ENCODE data around the gene AMZ1.
"Not testable (repeated sequence)": the region's sequence is repeated elsewhere in the genome, so short reads cannot be mapped to it uniquely, and the experiment has no call there.

AMZ1 gene

DNA sequence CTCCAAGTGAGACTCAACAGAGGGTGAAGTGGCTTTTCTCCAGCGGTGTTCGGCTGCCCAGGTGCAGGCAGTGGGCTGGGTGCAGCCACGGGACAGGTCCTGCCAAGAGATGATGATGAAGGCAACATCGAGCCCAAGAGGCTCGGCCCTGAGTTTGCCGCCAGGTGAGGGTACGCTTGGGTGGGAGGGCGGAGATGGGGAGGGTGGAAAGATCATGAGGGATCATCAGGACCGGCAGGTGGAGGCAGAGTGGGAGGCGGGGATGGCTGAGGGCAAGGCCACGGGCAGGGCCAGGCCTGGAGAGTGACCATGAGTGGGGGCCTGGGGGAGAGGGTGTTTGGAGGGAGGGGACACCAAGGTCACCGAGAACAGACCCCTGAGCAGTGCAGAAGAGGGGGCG, 17.8 kb upstream of the AMZ1 start:
- no peak for FAIRE-seq

DNA sequence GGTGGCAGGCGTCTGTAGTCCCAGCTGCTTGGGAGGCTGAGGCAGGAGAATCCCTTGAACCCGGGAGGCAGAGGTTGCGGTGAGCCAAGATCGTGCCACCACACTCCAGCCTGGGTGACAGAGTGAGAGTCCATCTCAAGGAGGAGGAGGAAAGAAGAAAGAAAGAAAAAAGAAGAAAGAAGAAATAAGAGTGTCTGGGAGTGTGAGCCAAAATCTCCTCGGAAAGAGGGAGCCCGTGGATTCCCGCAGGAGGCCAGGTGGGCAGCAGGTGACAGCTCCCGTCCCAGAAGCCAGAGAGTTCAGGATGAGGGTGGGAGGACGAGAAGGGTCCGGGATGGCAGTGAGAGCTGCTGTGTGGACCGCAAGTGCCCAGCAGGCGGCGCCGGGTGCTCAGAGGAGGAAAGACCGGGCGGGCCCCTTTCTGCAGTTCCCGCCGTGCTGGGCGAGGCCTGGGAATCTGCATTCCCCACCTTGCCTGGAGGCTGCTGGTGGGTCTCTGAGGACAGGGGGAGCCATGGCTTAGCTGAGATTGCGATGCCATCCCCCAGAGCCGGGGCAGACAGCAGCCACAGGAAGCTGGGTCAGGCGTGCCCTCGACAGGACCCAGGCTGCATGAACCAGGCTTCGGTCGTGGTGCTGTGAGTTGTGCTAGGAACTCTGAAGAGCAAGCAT, 17.1 kb upstream of the AMZ1 start:
- no peak for FAIRE-seq

DNA sequence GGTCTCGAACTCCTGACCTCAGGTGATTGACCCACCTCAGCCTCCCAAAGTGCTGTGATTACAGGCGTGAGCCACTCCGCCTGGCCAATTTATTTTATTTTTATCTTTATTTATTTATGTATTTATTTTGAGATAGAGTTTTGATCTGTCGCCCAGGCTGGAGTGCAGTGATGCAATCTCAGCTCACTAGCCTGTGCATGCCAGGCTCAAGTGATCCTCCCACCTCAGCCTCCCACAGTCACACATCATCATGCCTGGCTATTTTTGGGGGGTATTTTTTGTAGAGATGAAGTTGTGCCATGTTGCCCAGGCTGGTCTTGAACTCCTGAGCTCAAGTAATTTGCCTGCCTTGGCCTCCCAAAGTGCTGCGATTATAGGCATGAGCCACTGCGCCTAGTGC, 14.8 kb upstream of the AMZ1 start:
- FAIRE-seq, result not testable (repeated sequence)

DNA sequence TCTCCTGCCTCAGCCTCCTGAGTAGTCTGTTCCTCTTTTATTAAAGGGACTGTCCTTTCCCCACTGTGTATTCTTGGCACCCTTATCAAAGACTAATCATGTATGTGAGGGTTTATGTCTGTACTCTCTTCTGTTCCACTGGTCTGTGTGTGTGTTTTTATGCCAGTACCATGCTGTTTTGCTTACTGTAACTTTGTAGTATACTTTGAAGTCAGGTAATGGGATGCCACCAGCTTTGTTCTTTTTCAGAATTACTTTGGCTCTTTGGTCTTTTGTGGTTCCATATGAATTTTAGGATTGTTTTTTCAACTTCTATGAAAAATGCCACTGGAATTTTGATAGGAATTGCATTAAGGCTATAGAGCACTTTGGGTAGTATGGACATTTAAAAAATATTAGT, 14.1 kb upstream of the AMZ1 start:
- FAIRE-seq, result no peak

DNA sequence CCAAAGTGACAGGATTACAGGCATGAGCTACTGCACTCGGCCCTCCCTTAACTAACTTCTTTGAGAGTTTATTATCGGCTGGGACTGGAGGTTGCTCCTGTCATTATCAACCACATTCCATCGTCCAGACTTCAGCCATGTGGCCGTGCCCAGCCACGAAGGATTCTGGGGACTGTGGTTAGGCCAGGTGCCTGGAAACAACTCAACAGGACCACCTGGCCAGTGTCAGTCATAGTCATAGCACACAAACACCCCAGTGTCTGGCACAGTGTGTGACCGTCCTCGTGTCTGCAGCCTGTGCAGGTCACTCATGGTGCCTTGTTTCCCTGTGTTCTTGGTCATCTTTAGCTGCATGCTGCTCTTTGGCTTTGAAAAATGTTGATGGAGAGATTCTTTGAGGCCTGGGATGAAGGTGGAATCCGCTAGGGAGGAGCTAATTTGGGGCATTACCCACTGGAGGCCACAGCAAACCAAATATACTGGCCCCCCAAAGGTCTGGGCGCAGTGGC, 12.7 kb upstream of the AMZ1 start:
- no peak for FAIRE-seq

DNA sequence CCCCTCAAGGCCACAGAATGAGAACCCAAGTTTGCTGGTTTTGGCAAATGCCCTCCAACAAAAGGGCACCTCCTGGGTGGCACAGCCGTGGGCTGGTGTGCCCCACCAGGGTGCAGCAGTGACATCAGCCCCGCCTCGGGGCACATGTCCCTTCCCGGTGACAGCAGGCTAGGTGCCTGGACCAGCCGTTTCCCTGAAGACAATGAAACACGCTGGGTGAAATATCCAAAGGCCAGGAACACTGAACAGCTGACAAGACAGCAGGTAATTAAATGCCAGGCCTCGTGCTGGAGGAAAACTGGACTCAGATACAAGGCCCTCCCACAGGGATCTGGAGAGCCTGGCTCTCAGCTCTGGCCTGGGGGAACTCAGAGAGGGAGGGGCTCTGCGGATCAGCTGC, 11.4 kb upstream of the AMZ1 start:
- not testable (repeated sequence) for FAIRE-seq

DNA sequence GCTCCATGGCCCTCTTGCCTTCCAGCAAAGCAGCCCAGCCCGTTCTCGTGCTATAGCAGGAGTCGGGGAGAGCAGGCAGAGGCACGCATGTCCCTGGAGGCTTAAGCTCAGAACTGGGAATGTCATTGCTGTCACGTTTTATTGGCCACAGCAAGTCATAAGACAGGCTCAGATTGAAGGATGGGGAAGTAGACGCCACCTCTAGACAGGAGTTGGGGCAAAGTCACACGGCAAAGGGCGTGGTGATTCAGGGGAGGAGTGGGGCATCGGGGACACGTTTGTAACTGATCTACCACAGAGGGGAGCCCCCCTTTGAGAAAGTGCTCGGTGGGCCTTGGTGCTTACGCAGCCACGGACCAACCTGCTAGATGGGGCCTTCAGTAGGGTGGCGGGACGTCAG, 9.5 kb upstream of the AMZ1 start:
- FAIRE-seq, result not testable (repeated sequence)

DNA sequence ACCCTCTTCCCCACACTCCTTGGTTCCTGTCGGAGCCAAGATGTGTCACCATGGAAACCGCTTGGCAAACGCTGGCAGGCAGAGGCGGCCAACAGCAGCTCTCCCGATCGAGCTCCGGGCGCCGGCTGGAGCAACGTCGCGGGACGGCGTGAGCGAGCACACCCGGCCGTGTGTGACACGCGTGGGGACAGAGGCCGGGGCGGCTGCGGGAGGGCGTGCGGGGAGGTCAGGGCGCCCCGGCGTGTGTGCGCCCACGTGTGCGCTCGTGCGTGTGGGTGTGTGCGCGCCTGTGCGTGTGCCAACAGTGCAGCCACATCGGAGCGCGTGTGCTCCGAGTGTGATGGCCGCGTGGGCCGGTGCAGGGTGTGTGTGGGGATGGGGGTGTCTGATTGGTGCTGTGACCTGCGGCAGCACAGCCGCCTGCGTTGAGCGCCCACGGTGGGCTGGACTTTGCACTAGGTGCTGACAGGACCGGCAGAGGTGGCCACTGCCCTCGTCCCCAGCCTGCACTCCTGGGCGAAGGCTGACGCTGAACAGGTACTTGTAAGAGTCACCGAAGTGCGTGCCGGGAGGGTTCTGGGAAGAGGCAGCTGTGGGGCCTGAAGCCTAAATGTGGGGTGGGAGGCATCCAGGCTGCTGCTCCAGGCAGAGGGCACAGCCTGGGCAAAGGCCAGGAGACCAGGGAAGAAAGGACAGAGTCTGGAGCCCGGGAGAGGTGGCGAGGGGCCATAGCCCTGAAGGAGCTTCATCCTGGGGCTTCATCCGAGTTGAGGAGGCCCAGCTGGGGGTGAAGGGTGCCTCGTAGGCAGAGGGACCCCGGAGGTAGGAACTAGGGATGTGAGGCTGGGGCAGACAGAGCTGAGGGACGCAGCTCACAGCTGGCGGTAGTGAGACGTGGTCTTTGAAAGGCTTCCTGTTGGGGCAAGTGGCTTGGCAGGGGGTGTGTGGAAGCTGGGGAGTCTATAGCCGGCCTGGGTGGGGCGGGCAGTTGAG, 8.6 kb upstream of the AMZ1 start:
- not testable (repeated sequence) for FAIRE-seq

DNA sequence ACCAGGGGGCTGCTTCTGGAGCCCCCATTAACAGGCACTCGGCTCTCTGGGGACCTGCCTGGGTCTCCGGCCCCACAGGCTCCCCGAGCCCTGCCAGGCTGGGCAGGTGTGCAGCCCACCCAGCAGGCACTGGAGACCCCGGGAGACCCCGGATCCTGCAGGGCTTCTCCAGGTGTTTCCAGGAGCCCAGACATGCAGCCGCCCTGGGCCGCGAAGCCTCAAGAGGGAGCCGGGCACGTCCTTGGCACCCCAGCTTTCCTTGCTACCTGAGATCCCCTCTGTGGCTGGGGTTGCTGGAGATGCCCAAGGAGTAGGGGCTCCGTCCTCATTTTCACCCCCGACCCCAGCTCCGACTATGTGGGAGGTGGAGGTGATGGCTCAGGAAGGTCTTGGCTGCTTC, 7.7 kb upstream of the AMZ1 start:
- no peak for FAIRE-seq

DNA sequence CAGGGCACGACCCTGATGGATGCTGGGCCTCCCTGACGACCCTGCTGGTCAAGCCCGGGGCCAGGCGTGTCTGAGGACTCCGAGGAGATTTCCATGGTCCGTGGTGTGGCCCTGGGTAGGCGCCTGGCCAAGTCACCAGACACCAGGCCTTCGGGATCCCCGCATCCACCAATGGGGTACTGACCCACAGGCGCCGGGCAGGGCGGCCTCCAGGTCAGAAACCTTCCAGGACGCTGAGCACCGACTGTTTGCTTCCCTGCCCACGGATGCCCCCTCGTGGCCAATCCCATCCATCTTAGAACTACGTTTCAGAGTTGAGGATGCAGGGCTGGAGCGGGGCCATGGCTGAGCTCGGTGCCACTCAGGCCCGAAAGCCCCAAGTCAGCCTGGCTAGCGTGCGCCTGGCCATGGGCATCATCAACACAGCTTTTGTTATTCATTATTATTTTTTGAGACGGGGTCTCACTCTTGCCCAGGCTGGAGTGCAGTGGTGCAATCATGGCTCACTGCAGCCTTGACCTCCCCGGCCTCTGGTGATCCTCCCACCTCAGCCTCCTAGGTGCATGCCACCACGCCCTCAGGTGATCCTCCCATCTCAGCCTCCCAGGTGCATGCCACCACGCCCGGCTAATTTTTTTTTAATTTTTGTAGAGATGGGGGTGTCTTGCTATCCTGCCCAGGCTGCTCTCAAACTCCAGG, 7.1 kb upstream of the AMZ1 start:
- FAIRE-seq, result no peak

DNA sequence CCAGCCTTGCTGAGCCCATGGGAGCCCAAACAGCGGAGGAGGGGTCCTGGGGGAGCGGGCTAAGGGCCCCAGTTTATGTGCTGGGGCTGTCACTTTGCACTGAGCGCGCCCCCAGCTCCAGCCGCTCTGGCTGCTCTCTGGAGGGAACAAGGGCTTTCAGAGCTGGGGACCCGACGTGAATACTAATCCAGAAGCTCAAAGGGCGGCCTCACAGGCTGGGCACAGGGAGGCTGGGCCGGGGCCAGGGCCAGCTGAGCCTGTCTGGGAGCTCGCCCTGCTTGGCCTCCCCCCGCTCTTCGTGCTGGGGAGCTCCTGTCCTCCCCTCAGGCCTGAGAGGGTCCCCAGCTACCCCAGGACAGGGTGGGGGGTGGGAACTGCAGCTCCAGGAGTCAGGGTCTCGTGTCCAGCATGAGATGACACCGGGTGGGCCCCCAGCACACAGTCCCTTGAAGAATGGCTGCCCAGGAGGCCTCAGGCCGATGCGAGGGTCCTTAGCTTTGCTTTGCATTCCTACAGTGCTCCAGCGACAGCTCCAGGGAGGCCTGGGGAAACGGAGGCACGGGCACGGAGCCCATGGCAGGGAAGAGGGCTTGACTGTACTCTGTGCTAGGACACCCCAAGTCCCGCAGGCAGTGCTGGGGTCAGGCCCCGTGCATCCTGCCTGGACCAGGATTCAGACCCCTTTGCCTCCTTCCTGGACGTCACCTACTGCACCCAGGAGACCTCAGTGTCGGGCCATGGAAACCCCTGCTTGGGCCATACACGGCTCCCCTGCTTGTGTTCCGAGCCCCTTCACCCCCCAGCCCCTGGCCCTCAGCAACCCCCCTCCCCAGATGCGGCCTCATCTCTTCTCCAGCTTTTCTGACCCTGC, 5.8 kb upstream of the AMZ1 start:
- FAIRE-seq, result no peak

DNA sequence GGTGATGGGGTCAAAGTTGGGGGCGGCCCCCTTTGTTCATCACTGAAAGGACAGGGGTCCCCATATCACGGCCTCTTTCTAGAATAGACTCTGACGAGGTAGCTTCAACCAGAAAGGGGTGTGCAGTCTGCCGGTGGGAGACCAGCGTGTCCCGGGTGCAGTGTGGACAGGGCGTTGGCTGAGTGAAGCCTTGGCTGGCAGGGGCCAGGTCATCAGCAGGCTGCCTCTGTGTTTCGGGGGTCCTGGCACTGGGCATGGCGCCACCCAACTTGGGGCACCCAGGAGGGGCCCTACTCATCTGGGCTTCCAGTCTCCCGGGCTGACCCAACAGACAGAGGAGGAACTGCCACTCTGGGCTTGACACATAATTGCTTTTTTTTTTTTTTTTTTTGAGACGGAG, 3.5 kb upstream of the AMZ1 start:
- FAIRE-seq, result no peak

DNA sequence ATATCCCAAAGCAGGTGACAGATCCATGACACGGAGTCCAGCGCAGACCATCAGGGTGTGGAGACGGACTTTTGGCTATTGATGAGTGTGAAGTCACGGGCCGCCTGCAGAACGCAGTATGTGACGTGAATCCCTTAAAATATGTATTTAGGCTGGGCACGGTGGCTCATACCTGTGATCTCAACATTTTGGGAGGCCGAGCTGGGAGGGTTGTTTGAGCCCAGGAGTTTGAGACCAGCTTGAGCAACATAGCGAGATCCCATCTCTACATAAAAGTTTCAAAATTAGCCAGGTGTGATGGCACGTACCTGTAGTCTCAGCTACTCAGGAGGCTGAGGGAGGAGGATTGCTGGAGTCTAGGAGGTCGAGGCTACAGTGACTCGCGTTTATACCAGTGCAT, 1.9 kb upstream of the AMZ1 start:
- FAIRE-seq, result no peak

DNA sequence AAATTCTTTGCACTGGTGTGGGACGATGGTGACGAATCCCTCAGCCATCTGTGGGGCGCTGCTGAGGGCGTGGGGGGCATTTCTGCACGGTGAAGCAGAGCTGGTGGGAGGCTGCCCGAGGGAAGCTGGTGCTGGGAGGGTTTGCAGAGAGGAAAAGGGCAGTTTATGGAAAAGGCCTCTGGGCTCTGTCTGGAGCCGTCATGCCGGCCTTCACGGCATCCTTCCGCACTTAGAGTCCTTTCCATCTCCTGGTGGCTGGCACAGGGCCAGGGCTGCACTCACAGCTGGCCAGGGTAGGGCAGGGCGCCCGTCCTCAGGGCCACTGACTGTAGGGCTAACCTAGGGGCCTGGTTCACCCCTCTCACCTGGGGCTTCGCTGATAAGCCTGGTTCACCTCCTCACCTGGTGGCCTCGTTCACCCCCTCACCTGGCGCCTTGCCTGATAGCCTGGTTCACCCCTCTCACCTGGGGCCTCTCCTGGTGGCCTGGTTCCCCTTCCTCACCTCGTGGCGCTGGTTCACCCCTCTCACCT, 598 bp upstream of the AMZ1 start:
- no peak for FAIRE-seq

DNA sequence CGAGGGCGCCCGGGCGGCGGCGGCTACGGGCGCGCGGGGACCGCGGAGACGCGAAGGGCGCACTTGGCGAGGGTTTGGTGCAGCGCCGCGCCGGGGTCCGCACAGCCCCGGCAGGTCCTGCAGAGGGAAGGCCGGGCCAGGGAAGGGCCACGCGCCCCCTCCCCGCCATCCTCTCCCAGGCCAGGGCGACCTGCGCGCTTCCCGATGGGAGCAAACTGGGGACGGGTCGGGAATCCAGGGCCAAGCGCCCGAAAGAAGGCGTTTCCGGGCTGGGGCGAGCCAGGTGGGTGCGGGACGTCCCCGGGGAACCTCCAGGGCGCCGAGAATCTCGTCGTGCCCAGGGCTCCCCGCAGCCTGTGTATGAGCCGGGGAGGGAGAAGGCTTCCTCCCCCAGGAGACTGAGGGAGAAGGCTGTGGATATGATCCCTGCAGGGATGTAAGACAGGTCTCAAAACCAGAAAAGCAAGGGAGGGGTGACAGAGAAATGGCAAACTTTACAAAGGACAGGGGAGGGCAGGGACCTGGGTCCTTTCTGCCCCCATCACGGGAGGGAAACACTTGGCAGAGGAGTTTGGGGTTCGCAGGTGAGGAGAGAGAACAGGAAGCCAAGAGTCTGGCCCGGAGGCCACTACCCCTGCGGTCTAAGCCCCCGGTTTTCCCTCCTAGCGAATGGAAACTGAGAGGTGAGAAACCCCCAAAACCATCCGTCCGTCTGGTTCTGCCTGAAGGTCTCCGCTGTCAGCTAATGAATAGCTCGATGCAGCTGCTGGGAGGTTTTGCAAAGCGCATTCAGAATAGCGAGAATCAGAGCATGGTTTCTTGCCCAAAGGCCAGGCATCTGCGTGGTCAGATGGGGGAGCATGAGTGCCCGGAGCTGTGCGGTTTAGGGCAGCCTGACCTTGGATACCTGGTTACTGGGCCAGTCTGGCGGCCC, 674 bp downstream of the AMZ1 start:
- FAIRE-seq, result no peak

DNA sequence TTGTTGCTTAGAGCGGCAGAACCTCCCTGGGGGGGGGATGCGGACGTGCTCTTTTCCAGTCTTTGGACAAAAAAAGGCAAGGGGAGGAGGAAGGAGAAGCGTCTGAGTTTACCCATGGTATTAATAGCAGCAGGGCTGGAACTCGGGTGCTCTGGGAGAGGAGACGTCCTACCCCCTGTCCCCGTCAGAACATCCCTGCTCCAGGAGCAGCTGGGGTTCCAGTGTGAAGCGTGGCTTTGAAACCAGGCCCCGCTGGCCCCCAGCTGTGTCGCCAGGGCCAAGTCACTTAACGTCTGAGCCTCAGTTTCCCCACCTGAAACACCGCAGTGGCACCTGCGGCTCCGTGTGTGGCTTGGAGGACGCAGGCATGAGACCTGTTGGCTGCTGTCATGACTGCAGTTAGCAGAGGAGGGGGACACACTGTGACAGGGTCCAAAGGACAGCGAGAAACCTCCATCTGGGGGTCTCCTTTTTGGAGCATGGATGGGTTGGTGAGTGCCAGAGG, 1.4 kb downstream of the AMZ1 start:
- FAIRE-seq, result no peak

DNA sequence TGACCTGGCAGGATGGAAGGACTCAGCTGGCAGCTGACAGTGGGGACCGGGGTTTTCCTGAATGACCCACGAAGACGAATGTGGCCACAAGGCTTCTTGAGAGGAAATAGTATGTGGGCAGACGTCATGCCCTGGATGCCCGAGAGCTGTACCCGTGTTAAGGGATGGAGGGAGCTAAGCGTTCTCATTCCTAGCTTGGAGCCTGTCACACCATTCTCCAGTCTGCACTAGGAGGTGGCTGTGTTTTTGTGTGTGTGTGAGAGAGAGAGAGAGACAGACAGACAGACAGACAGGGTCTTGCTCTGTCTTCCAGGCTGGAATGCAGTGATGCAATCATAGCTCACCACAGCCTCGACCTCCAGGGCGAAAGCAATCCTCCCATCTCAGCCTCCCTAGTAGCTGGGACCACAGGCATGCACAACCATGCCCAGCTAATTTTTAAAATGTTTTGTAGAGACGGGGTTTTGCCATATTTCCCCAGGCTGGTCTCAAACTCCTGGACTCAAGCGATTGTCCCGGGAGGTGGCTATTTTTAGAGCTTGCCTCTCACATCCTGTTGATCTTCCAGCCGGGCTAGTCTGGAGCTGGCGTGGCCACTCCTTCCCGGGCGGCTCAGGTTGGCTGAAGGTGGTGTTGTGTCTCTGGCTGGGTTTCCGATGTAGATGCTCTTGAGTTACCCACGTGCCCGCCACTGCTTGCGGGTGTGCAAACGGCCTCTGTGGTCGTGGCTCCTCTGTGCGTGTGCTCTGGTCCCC, 2.1 kb downstream of the AMZ1 start:
- FAIRE-seq, result no peak

DNA sequence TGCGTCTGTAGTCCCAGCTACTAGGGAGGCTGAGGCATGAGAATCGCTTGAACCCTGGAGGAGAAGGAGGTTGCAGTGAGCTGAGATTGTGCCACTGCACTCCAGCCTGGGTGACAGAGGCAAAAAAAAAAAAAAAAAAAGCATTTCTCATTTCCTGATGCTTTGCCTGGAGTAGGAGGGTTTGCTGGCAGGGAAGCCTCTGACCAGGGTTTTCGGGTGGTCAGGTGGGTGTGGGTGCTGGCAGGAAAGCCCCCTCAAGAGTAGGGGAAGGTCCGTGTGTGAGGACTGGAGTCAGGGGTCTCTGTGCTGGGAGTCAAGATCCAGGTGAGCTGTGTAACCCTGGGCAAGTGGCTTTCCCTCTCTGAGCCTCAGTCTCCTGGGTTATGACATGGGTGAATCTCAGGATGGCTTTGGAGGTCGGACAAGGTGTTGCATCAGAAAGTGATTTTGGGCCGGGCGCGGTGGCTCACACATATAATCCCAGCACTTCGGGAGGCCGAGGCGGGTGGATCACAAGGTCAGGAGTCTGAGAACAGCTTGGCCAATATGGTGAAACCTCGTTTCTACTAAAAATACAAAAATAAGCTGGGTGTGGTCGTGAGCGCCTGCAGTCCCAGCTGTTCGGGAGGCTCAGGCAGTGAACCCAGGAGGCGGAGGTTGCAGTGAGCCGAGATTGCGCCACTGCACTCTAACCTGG, 3.2 kb downstream of the AMZ1 start:
- FAIRE-seq, result no peak

DNA sequence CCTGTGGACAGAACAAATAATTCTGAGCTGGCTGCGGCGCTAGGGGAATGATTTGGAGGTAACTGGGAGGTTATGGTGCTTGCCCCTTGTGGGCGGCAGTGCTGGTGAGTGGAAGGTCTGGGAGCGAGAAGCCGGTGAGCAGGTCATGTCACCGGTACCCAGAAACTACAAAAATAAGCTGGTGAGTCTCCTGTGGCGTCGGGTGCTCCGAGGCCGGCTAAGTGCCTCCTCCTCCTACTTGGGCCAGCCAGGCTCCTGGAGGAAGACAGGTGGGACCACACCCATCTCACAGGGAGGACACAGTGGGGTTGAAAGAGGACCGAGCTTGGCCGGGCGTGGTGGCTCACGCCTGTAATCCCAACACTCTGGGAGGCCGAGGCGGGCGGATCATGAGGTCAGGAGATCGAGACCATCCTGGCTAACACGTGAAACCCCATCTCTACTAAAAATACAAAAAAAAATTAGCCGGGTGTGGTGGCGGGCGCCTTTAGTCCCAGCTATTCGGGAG, 4.0 kb downstream of the AMZ1 start:
- FAIRE-seq, result not testable (repeated sequence)

Data from endometrium (tissue), 2 donors.